ENCODE results near the gene MTA1.

DNA sequence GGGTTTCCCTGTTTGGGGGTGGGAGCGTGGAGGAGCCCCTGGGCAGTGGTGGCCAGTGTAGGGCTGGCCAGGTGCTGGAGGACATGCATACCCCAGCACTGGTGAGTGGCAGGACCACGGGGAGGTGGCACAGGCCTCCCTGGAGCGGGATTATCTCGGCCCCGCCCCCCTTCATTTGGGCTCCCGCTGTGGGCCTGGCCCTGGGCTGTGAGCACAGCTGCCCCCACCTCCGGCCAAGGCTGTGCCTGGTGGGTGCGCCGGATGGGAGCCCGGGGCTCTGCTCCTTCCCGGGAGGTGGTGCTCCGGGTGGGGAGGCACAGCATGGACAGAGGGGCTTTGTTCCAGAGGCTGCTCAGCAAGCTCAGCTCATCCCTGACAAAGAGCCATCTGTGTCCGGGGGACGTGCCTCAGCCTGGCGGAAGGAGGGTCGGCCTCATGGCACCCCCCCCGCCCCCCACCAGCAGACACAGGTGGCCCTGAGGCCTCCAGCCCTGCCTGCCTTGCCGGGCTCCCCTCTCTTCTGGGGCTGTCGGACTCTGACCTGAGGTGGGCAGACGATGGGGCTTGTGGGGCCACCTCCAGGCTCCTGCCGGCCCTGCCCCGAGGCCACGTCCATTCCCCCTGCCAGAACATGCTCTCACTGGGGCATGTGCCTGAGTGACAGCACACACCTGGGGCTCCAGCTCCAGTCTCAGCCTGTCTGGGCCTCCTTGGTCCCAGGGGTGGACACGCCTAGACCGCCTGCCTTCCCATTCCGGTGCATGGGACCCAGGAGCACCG, 79.8 kb downstream of the MTA1 start:
- TF ChIP-seq POLR2A (IDR thresholded peaks at IDR 0.05; ENCODE audit: low read length) (no peak), GATA1 (IDR thresholded peaks at IDR 0.05; ENCODE audit: low read depth, low read length) (no peak)
